ENCODE measurements around the gene PHF5A. TPM values are rescaled to one million over a fixed set of nuclear protein-coding genes. Genes with fewer than 3 reads are reported as not detected.

PHF5A gene
- total RNA-seq, 1 donor from 2014 or later, result 61.1 TPM

- DNase-seq (ENCODE audit: low read depth), result no peak
- TF ChIP-seq CTCF (conservative IDR thresholded peaks at IDR 0.05; ENCODE audit: low read depth, low read length), result peak; percentile 52
- H3K4me3 ChIP-seq (ENCODE audit: low read depth, low read length), result no peak overlapping the region
Measured at GRCh38 chr22:41501209-41501608, 32.7 kb upstream of the PHF5A start.

- DNase-seq (ENCODE audit: low read depth), result no peak
- no peak for TF ChIP-seq CTCF (conservative IDR thresholded peaks at IDR 0.05; ENCODE audit: low read depth, low read length)
- no peak overlapping the region for H3K4me3 ChIP-seq (ENCODE audit: low read depth, low read length)
Measured at GRCh38 chr22:41500303-41500702, 31.8 kb upstream of the PHF5A start.

- no peak for TF ChIP-seq CTCF (conservative IDR thresholded peaks at IDR 0.05; ENCODE audit: low read depth, low read length)
- no peak for DNase-seq (ENCODE audit: low read depth)
- no peak overlapping the region for H3K4me3 ChIP-seq (ENCODE audit: low read depth, low read length)
Measured at GRCh38 chr22:41499624-41500280, 31.3 kb upstream of the PHF5A start.

- H3K4me3 ChIP-seq (ENCODE audit: low read depth, low read length), result no peak overlapping the region
- no peak for TF ChIP-seq CTCF (conservative IDR thresholded peaks at IDR 0.05; ENCODE audit: low read depth, low read length)
- no peak for DNase-seq (ENCODE audit: low read depth)
Measured at GRCh38 chr22:41498303-41498835, 29.9 kb upstream of the PHF5A start.

GRCh38 chr22:41491374-41492100 is 23.0 kb upstream of the PHF5A start:
- no peak for DNase-seq (ENCODE audit: low read depth)
- no peak overlapping the region for H3K4me3 ChIP-seq (ENCODE audit: low read depth, low read length)
- no peak for TF ChIP-seq CTCF (conservative IDR thresholded peaks at IDR 0.05; ENCODE audit: low read depth, low read length)

- H3K4me3 ChIP-seq (ENCODE audit: low read depth, low read length), result no peak overlapping the region
Measured at GRCh38 chr22:41488596-41489385, 20.3 kb upstream of the PHF5A start.

More at GRCh38 chr22:41488596-41489385, 20.3 kb upstream of the PHF5A start:
- no peak for TF ChIP-seq CTCF (conservative IDR thresholded peaks at IDR 0.05; ENCODE audit: low read depth, low read length)
- DNase-seq (ENCODE audit: low read depth), result no peak
